GM12865 (cell line): ENCODE measurements around the gene TRIM44.
"Not testable (repeated sequence)": the region's sequence is repeated elsewhere in the genome, so short reads cannot be mapped to it uniquely, and the experiment has no call there.

Source experiments
- DNase-seq: peaks from one replicate; pipeline ENCODE4 v3.0.0; 2010; ENCODE audit warnings: low read depth
- H3K4me3 ChIP-seq: 2 replicates; pipeline ENCODE4 v1.5.1; 2011; ENCODE audit warnings: mild to moderate bottlenecking, low read depth, low read length, control low read depth
- TF ChIP-seq, protein P1 (sequence below): IDR thresholded peaks from 2 replicates; pipeline ENCODE4 v1.5.1; 2011; ENCODE audit warnings: low read length, control low read depth, low read depth, inconsistent platforms; ENCODE audit not compliant: insufficient read depth; ENCODE audit errors: missing control alignments

TRIM44 gene

GRCh38 chr11:35748644-35749043, 86.1 kb downstream of the TRIM44 start:
- DNase-seq: no peak
- TF ChIP-seq, protein P1, sequence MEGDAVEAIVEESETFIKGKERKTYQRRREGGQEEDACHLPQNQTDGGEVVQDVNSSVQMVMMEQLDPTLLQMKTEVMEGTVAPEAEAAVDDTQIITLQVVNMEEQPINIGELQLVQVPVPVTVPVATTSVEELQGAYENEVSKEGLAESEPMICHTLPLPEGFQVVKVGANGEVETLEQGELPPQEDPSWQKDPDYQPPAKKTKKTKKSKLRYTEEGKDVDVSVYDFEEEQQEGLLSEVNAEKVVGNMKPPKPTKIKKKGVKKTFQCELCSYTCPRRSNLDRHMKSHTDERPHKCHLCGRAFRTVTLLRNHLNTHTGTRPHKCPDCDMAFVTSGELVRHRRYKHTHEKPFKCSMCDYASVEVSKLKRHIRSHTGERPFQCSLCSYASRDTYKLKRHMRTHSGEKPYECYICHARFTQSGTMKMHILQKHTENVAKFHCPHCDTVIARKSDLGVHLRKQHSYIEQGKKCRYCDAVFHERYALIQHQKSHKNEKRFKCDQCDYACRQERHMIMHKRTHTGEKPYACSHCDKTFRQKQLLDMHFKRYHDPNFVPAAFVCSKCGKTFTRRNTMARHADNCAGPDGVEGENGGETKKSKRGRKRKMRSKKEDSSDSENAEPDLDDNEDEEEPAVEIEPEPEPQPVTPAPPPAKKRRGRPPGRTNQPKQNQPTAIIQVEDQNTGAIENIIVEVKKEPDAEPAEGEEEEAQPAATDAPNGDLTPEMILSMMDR: no peak
- no peak overlapping the region for H3K4me3 ChIP-seq

- TF ChIP-seq, protein P1: no peak
- no peak for DNase-seq
- H3K4me3 ChIP-seq: no peak overlapping the region
Measured at GRCh38 chr11:35750315-35750714, 87.7 kb downstream of the TRIM44 start.

DNA sequence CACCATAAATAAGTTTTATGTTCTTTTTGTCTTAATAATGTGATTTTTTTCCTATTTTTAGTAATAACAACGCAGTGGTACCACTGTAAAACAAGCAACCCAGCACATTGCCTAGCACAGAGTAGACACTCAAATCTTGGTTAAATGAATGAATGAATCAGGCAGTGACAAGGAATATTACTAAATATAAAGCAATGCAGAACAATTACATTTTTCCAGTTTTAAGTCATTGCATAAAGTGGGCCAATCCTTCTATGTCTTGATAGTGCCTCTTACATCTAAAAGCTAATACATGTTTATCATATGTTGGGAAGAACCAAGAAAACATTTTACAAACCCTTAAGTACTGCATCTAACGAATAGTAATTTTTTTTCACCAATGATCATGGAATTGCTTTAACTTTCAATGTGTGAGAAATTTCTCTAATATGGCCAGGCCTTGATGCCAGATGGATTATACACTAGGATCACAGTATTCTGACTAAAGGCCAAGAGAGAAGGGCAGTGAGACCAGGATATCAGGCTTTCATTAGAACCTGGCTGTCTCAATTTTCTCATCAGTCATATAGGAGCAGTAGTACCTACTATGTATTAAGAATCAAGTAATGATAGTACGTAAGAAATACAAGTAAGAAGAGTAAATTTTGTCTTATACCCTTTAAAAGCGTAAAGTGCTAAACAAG, 88.5 kb downstream of the TRIM44 start:
- TF ChIP-seq, protein P1: no peak
- no peak overlapping the region for H3K4me3 ChIP-seq
- DNase-seq: no peak

DNA sequence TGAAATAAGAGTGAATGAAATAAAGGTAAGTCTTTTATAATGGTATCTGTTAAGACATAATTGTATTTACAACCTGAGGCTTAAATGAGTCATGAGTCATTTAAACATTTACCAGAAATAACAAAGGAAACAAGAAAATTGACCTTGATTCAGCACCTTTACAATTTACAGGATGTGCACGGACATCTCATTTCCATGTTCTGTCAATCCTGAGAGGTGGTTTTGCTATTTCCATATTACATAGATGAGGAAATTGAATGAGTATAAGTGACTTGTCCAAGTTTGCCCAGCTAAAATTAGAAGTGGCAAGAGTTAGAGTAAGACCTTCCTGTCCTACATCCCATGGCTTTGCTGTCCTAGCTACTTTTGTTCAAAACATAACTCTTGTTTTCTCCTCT, 89.1 kb downstream of the TRIM44 start:
- H3K4me3 ChIP-seq: no peak overlapping the region
- DNase-seq: no peak
- TF ChIP-seq, protein P1: no peak

GRCh38 chr11:35752115-35752514, 89.5 kb downstream of the TRIM44 start:
- DNase-seq: no peak
- H3K4me3 ChIP-seq: no peak overlapping the region
- TF ChIP-seq, protein P1: no peak

- DNase-seq: not testable (repeated sequence)
Measured at GRCh38 chr11:35753573-35753972, 91.0 kb downstream of the TRIM44 start.

DNA sequence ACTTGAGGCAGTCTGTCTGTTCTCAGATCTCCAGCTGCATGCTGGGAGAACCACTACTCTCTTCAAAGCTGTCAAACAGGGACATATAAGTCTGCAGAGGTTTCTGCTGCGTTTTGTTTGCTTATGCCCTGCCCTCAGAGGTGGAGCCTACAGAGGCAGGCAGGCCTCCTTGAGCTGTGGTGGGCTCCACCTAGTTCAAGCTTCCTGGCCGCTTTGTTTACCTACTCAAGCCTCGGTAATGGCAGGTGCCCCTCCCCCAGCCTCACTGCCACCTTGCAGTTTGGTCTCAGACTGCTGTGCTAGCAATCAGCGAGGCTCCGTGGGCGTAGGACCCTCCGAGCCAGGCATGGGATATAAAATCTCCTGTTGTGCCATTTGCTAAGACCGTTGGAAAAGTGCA, 97.4 kb downstream of the TRIM44 start:
- H3K4me3 ChIP-seq, DNase-seq: not testable (repeated sequence)

More at GRCh38 chr11:35753573-35753972, 91.0 kb downstream of the TRIM44 start:
- H3K4me3 ChIP-seq: not testable (repeated sequence)

GRCh38 chr11:35761899-35762298, 99.3 kb downstream of the TRIM44 start:
- TF ChIP-seq, protein P1: no peak
- no peak for DNase-seq
- no peak overlapping the region for H3K4me3 ChIP-seq
